ENCODE data around the gene PAPPA. TPM values are rescaled to one million over a fixed set of nuclear protein-coding genes. Genes with fewer than 3 reads are reported as not detected.

The PAPPA gene
- total RNA-seq, 1 experiment from 2014 or later, result 0.22 TPM

- TF ChIP-seq ATF1 (CRISPR knock-in tag; IDR thresholded peaks at IDR 0.05) (no peak), ZNF219 (CRISPR knock-in tag; IDR thresholded peaks at IDR 0.05; ENCODE audit: borderline replicate concordance) (no peak), E2F5 (CRISPR knock-in tag; IDR thresholded peaks at IDR 0.05) (no peak), ZNF416 (CRISPR knock-in tag; IDR thresholded peaks at IDR 0.05) (no peak), CREB1 (CRISPR knock-in tag; IDR thresholded peaks at IDR 0.05) (no peak), MLX (CRISPR knock-in tag; IDR thresholded peaks at IDR 0.05) (no peak)
Observed at GRCh38 chr9:116409129-116409528, 255.5 kb downstream of the PAPPA start (continued).

GRCh38 chr9:116409638-116410037, 256.0 kb downstream of the PAPPA start:
- no peaks in the 10 kb centered on the region for H3K27me3 Mint-ChIP-seq (ENCODE audit: low read depth)
- ChIA-PET POLR2A (no interaction called here), CTCF (no interaction called here)
- TF ChIP-seq IRF1 (CRISPR knock-in tag; IDR thresholded peaks at IDR 0.05) (no peak), AR (CRISPR knock-in tag; IDR thresholded peaks at IDR 0.05) (no peak), NR3C1 (CRISPR knock-in tag; conservative IDR thresholded peaks at IDR 0.05; ENCODE audit: low read depth) (no peak), ZNF416 (CRISPR knock-in tag; IDR thresholded peaks at IDR 0.05) (no peak), USF2 (CRISPR knock-in tag; IDR thresholded peaks at IDR 0.05) (no peak), NFATC4 (CRISPR knock-in tag; IDR thresholded peaks at IDR 0.05) (no peak), MLX (CRISPR knock-in tag; IDR thresholded peaks at IDR 0.05) (no peak), CDX4 (CRISPR knock-in tag; IDR thresholded peaks at IDR 0.05; ENCODE audit: borderline replicate concordance) (no peak), MXD4 (CRISPR knock-in tag; IDR thresholded peaks at IDR 0.05; ENCODE audit: borderline replicate concordance) (no peak), ZNF138 (CRISPR knock-in tag; conservative IDR thresholded peaks at IDR 0.05) (no peak), TCF7 (CRISPR knock-in tag; IDR thresholded peaks at IDR 0.05; ENCODE audit: low read depth) (no peak), SOX15 (CRISPR knock-in tag; IDR thresholded peaks at IDR 0.05) (no peak), TP53 (CRISPR knock-in tag; IDR thresholded peaks at IDR 0.05) (no peak), SP1 (CRISPR knock-in tag; conservative IDR thresholded peaks at IDR 0.05) (no peak), EMX1 (CRISPR knock-in tag; IDR thresholded peaks at IDR 0.05) (no peak)
- no peaks in the 10 kb centered on the region for H3K9me3 Mint-ChIP-seq
- no peaks in the 10 kb centered on the region for H3K36me3 Mint-ChIP-seq
- DNase-seq (ENCODE audit: low spot score), result no peak
- no peak overlapping the region for H3K27ac Mint-ChIP-seq
- 0 out of 2 replicates have a peak, but pooled peaks cover 4% of the 10 kb centered on the region for H3K4me1 Mint-ChIP-seq
- no peak overlapping the region for H3K4me3 Mint-ChIP-seq
- no peak for ATAC-seq

Measured in WTC11 (cell line).